ENCODE results near the gene TVP23A. TPM values are rescaled to one million over a fixed set of nuclear protein-coding genes. Genes with fewer than 3 reads are reported as not detected.

TVP23A gene
- polyA plus RNA-seq, 4 donors, result 0.73 to 1.5 TPM; not detected in 2

GRCh38 chr16:10738231-10739077 lies 80.1 kb downstream of the TVP23A start:
- Histone ChIP-seq H3K27me3 (ENCODE audit: control insufficient read depth in 3 of 3, insufficient read depth in 3 of 3, low read length in 3 of 3) (no peaks in the 10 kb centered on the region), H3K27ac (ENCODE audit: low read depth in 1 of 3, low read length in 2 of 3) (peak overlapping the region in 2 of 3 donors; percentile 37 to 41), H3K9me3 (ENCODE audit: control insufficient read depth in 2 of 2, insufficient read depth in 1 of 2, low read depth in 1 of 2, low read length in 1 of 2) (no peaks in the 10 kb centered on the region), H3K4me1 (ENCODE audit: control insufficient read depth in 3 of 3, insufficient read depth in 2 of 3, low read depth in 1 of 3, low read length in 2 of 3) (peaks cover 0 to 4% (median 0%) of the 10 kb centered on the region in 3 donors), H3K36me3 (ENCODE audit: control insufficient read depth in 3 of 3, insufficient read depth in 2 of 3, low read depth in 1 of 3, low read length in 3 of 3) (no peaks in the 10 kb centered on the region), H3K4me3 (ENCODE audit: low read depth in 1 of 3, low read length in 3 of 3) (no peak overlapping the region)
- WGBS, 3 donors, result 47 to 54% (median 53%) methylated on average over 11 of the region's 12 CpGs
- FAIRE-seq (no peak), DNase-seq (peak; percentile 29 to 83)

- H3K36me3 ChIP-seq (ENCODE audit: control insufficient read depth in 3 of 3, insufficient read depth in 2 of 3, low read depth in 1 of 3, low read length in 3 of 3), result no peaks in the 10 kb centered on the region
- H3K27ac ChIP-seq (ENCODE audit: low read depth in 1 of 3, low read length in 2 of 3), result no peak overlapping the region
- no peak for FAIRE-seq
- no peaks in the 10 kb centered on the region for H3K27me3 ChIP-seq (ENCODE audit: control insufficient read depth in 3 of 3, insufficient read depth in 3 of 3, low read length in 3 of 3)
- H3K9me3 ChIP-seq (ENCODE audit: control insufficient read depth in 2 of 2, insufficient read depth in 1 of 2, low read depth in 1 of 2, low read length in 1 of 2), result no peaks in the 10 kb centered on the region
- 29 to 38% (median 34%) methylated on average over 12 of the region's 12 CpGs for WGBS, 3 donors
- no peak overlapping the region for H3K4me3 ChIP-seq (ENCODE audit: low read depth in 1 of 3, low read length in 3 of 3)
- DNase-seq, result peak; percentile 74 to 80
- no peaks in the 10 kb centered on the region for H3K4me1 ChIP-seq (ENCODE audit: control insufficient read depth in 3 of 3, insufficient read depth in 2 of 3, low read depth in 1 of 3, low read length in 2 of 3)
Measured at GRCh38 chr16:10737068-10737625, 81.4 kb downstream of the TVP23A start.

GRCh38 chr16:10731790-10732189 lies 86.8 kb downstream of the TVP23A start:
- WGBS, 3 donors, result 77 to 83% (median 82%) methylated on average over 7 of the region's 7 CpGs
- Histone ChIP-seq H3K4me3 (ENCODE audit: low read depth in 1 of 3, low read length in 3 of 3) (no peak overlapping the region), H3K4me1 (ENCODE audit: control insufficient read depth in 3 of 3, insufficient read depth in 2 of 3, low read depth in 1 of 3, low read length in 2 of 3) (no peaks in the 10 kb centered on the region), H3K36me3 (ENCODE audit: control insufficient read depth in 3 of 3, insufficient read depth in 2 of 3, low read depth in 1 of 3, low read length in 3 of 3) (no peaks in the 10 kb centered on the region), H3K9me3 (ENCODE audit: control insufficient read depth in 2 of 2, insufficient read depth in 1 of 2, low read depth in 1 of 2, low read length in 1 of 2) (no peaks in the 10 kb centered on the region), H3K27ac (ENCODE audit: low read depth in 1 of 3, low read length in 2 of 3) (no peak overlapping the region), H3K27me3 (ENCODE audit: control insufficient read depth in 3 of 3, insufficient read depth in 3 of 3, low read length in 3 of 3) (no peaks in the 10 kb centered on the region)
- DNase-seq (no peak), FAIRE-seq (no peak)

- Histone ChIP-seq H3K9me3 (ENCODE audit: control insufficient read depth in 2 of 2, insufficient read depth in 1 of 2, low read depth in 1 of 2, low read length in 1 of 2) (no peaks in the 10 kb centered on the region), H3K36me3 (ENCODE audit: control insufficient read depth in 3 of 3, insufficient read depth in 2 of 3, low read depth in 1 of 3, low read length in 3 of 3) (no peaks in the 10 kb centered on the region), H3K4me1 (ENCODE audit: control insufficient read depth in 3 of 3, insufficient read depth in 2 of 3, low read depth in 1 of 3, low read length in 2 of 3) (no peaks in the 10 kb centered on the region), H3K4me3 (ENCODE audit: low read depth in 1 of 3, low read length in 3 of 3) (no peak overlapping the region), H3K27ac (ENCODE audit: low read depth in 1 of 3, low read length in 2 of 3) (no peak overlapping the region), H3K27me3 (ENCODE audit: control insufficient read depth in 3 of 3, insufficient read depth in 3 of 3, low read length in 3 of 3) (no peaks in the 10 kb centered on the region)
- WGBS, 3 donors, result 60 to 69% (median 67%) methylated on average over 18 to 19 of the region's 19 CpGs
- DNase-seq (peak in 1 of 2 donors; percentile 83), FAIRE-seq (no peak)
Measured at GRCh38 chr16:10729104-10730048, 89.2 kb downstream of the TVP23A start.

- WGBS, 3 donors, result 59 to 63% (median 62%) methylated on average over 16 of the region's 16 CpGs
- no peaks in the 10 kb centered on the region for H3K36me3 ChIP-seq (ENCODE audit: control insufficient read depth in 3 of 3, insufficient read depth in 2 of 3, low read depth in 1 of 3, low read length in 3 of 3)
- DNase-seq (no peak), FAIRE-seq (no peak)
- H3K4me1 ChIP-seq (ENCODE audit: control insufficient read depth in 3 of 3, insufficient read depth in 2 of 3, low read depth in 1 of 3, low read length in 2 of 3), result no peaks in the 10 kb centered on the region
- no peaks in the 10 kb centered on the region for H3K9me3 ChIP-seq (ENCODE audit: control insufficient read depth in 2 of 2, insufficient read depth in 1 of 2, low read depth in 1 of 2, low read length in 1 of 2)
- no peak overlapping the region for H3K4me3 ChIP-seq (ENCODE audit: low read depth in 1 of 3, low read length in 3 of 3)
- no peaks in the 10 kb centered on the region for H3K27me3 ChIP-seq (ENCODE audit: control insufficient read depth in 3 of 3, insufficient read depth in 3 of 3, low read length in 3 of 3)
- peak overlapping the region in 1 of 3 donors; percentile 26 for H3K27ac ChIP-seq (ENCODE audit: low read depth in 1 of 3, low read length in 2 of 3)
Measured at GRCh38 chr16:10728003-10728887, 90.3 kb downstream of the TVP23A start.

Other genes starting within 250 kb of the TVP23A start
- 10 to 100 TPM in 2 of 4 donors, 1 to 10 TPM in 2; 2.2 to 46.9 (median 8.6) TPM for gene EMP2, start 238.2 kb downstream of the TVP23A start, polyA plus RNA-seq
- under 1 TPM in 2 of 4 donors, not detected in 2; 0.07 to 0.25 TPM for gene TEKT5, start 123.9 kb downstream of the TVP23A start, polyA plus RNA-seq
- gene NUBP1, start 75.0 kb downstream of the TVP23A start, polyA plus RNA-seq, result 10 to 100 TPM; 26.1 to 47.4 (median 36.2) TPM
- gene CIITA, start 58.4 kb upstream of the TVP23A start, polyA plus RNA-seq, result 10 to 100 TPM in 2 of 4 donors, 1 to 10 TPM in 2; 8.1 to 11.7 (median 10.4) TPM
- gene DEXI, start 123.7 kb upstream of the TVP23A start, polyA plus RNA-seq, result 10 to 100 TPM; 23.0 to 31.9 (median 26.3) TPM
- 10 to 100 TPM; 12.2 to 23.5 (median 14.1) TPM for gene CLEC16A, start 125.8 kb upstream of the TVP23A start, polyA plus RNA-seq

Measured in small intestine (tissue), 7 donors.